ENCODE data around the gene SLC6A8. TPM values are rescaled to one million over a fixed set of nuclear protein-coding genes. Genes with fewer than 3 reads are reported as not detected.
A peak's percentile ranks its signal among the peaks of the same experiment; 100 is the strongest.

SLC6A8 gene
- 0.08 TPM for polyA plus RNA-seq

DNA sequence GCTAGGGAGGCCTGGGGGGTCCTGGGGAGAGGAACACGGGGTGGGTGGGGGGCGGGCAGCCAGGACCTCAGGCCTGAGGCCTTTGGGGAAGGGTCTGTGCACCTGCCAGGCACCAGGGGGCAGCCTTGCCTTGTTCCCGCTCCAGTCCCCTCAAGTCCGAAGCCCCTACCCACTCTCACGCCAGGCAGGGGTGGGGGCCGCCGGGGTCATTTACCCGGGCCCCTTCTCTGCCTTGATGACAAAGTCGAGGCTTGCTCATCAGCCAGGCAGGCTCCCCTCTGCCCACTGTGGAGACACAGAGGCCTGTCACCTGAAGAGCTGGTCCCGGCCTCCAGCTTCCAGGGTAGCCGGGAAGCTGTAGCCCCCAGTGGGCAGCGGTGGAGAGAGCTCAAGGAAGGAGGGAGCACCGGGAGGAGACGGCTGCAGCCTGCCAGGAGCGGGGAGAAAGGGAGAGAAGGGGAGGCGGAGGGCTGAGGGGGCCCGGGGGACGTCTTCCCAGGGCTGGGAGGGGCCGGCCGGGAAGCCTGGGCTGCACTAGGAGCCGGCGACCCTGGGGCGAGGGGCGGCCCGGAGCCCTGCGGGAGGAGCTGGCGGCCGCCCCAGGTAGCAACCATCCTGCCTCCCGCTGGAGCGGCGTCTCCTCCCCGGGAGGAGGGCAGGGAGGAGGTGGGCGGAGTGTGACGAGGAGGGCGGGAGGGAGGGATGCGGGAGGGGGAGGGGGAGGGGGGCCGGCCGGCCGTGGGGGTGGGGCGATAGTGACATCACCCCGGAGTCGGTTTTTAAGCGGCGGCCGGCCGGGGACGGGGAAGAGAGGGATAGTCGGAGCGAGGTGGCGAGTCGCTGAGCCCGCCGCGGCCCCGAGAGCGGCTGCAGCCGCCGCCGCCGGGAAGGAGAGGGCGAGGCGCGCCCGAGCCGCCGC lies at the start of gene SLC6A8:
SLC6A8 (plus strand) TSS at position 806 of the 919 bp plus-strand sequence. CDS start 649 bp downstream, outside the sequence.
- H3K27me3 Mint-ChIP-seq = peaks cover 4% of the 10 kb centered on the region
- no peaks in the 10 kb centered on the region for H3K9me3 Mint-ChIP-seq
- peak within 1 kb of the TSS; percentile 65 to 80 (median 79) for H3K4me3 Mint-ChIP-seq
- no peaks in the 10 kb centered on the region for H3K4me1 Mint-ChIP-seq
- H3K36me3 Mint-ChIP-seq = no peaks in the 10 kb centered on the region
- H3K27ac Mint-ChIP-seq = peak within 1 kb of the TSS in 1 of 3 donors; percentile 39

DNA sequence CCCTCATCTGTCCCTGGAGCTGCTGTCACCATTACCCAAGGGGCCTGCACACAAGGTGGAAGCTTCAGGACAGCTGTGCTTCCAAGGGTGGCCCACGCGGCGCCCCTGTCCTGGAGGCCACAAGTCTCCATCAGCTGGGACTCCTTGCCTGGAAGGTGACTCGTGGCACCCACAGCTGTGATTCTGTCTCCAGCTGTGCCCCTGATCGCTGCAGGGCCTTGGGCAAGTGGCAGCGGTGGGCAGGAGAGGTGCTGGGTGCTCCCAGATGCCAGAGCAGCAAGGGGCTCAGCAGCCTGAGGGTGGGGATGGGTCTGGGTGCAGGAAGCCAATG lies 49.7 kb upstream of the SLC6A8 start:
- Mint-ChIP-seq H3K4me3 (no peak overlapping the region), H3K4me1 (peaks cover 0 to 4% (median 0%) of the 10 kb centered on the region in 3 donors), H3K36me3 (no peaks in the 10 kb centered on the region), H3K9me3 (no peaks in the 10 kb centered on the region), H3K27me3 (peaks cover 19% of the 10 kb centered on the region), H3K27ac (no peak overlapping the region)

DNA sequence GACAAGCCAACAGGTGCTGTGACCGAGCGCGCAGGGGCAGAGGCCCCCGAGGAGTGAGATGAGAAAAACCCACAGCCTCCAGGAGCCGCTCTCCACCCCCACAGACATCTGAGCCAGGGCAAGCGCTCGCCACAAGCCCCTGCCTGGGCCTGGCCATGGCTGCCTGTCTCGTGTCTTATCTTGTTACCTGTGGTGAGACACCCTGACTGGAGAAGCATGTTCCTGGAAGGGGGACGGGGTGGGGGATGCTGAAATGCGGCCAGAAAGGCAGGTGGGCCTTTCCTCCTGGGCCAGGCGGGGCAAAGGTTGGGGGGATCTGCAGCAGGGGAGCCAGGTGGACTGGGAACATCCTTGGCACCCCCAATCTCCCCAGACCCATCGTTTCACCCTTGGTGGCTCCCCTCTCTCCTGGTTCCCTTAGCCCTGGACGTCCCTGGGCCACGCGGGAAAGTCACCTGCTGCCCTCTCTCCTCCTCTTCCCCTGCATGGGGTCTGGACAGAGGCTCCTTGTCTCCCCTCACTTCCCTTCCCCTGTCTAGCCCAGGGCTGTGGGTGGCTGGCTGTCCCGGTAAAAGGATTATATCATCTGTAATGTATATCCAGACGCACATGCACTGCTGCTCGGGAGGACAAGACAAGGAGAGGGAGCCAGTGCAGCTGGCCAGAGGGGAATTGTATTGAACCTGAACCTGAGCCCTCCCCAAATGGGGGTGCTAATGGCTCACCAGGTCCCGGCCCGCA lies 49.1 kb upstream of the SLC6A8 start:
- Mint-ChIP-seq H3K27ac (no peak overlapping the region), H3K27me3 (peaks cover 22% of the 10 kb centered on the region), H3K4me3 (no peak overlapping the region), H3K4me1 (peaks cover 0 to 6% (median 0%) of the 10 kb centered on the region in 3 donors), H3K9me3 (no peaks in the 10 kb centered on the region), H3K36me3 (no peaks in the 10 kb centered on the region)

DNA sequence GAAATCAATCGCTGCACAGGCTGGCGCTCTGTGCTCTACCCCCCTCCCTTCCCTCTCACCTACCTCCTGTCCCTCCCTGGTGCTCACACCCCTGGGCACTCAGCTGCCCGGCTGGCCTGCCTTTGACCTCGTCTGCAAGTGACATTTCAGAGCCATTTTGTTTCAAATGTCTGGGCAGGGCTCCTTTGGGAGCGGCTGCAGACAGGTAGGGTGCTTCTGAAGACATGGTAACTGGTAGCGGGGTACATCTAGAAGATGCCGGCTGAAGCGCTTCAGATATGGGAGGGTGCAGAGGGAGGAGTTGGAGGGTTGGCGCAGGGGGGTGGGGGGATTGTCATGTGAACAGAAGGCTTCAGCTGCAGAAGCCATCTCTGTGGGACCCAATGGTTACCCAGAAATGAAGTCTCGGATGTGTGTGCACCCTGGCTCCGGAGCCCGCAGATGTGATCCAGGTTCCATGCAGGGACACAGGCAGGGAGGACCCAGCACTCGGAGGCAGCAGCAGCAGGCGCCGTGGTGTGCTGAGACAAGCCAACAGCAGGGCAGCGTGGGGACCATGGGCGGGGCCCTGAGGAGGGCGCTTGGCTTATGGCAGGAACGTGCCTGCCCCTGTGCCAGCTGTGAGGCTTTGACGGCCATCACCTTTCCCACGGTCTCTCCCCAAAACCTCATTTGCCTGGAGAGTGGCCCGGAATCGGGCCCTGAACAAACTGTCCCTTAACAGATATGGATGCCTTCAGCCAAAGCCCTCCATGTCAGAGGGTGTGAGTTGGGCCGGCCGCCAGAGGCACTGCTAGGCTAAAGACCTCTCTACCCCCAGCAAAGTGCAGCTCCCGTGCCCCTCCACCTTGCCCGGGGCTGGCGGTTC lies 48.3 kb upstream of the SLC6A8 start:
- H3K27ac Mint-ChIP-seq = no peak overlapping the region
- H3K4me1 Mint-ChIP-seq = peaks cover 0 to 6% (median 0%) of the 10 kb centered on the region in 3 donors
- H3K36me3 Mint-ChIP-seq = no peaks in the 10 kb centered on the region
- H3K9me3 Mint-ChIP-seq = no peaks in the 10 kb centered on the region
- peaks cover 23% of the 10 kb centered on the region for H3K27me3 Mint-ChIP-seq
- H3K4me3 Mint-ChIP-seq = peak overlapping the region in 1 of 4 donors; percentile 60

DNA sequence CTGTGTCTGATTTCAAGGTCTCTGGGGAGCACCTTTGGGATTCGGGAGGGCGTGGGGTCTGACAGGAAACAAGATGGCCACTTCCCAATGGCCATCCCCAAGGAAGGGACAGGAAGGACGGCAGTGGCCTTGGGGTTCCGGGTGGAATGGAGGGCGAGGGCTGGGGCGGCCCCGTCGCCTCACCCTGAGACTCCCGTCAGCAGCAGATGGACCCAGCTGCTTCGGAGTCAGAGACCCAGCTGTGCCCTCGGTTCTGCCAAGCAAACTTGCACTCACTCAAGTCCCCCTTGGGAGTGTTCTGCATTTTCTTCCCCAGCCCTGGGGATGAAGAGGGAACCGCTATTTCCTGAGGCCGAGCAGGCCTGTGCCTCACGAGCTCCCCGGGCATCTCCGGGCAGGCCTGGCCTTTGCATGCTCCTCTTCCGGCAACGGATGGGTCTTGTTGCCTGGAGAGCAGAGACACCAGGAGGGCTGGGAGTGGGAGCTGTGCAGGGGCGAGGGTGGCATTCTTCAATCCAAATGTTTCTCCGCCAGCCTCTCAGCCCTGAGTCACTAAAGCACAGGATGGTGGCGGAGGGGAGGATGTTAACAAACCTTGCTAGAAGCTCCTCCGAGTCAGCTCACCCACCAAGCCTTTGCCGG lies 47.6 kb upstream of the SLC6A8 start:
- peaks cover 0 to 4% (median 0%) of the 10 kb centered on the region in 3 donors for H3K4me1 Mint-ChIP-seq
- H3K4me3 Mint-ChIP-seq = no peak overlapping the region
- no peak overlapping the region for H3K27ac Mint-ChIP-seq
- H3K27me3 Mint-ChIP-seq = peaks cover 18% of the 10 kb centered on the region
- no peaks in the 10 kb centered on the region for H3K9me3 Mint-ChIP-seq
- no peaks in the 10 kb centered on the region for H3K36me3 Mint-ChIP-seq

DNA sequence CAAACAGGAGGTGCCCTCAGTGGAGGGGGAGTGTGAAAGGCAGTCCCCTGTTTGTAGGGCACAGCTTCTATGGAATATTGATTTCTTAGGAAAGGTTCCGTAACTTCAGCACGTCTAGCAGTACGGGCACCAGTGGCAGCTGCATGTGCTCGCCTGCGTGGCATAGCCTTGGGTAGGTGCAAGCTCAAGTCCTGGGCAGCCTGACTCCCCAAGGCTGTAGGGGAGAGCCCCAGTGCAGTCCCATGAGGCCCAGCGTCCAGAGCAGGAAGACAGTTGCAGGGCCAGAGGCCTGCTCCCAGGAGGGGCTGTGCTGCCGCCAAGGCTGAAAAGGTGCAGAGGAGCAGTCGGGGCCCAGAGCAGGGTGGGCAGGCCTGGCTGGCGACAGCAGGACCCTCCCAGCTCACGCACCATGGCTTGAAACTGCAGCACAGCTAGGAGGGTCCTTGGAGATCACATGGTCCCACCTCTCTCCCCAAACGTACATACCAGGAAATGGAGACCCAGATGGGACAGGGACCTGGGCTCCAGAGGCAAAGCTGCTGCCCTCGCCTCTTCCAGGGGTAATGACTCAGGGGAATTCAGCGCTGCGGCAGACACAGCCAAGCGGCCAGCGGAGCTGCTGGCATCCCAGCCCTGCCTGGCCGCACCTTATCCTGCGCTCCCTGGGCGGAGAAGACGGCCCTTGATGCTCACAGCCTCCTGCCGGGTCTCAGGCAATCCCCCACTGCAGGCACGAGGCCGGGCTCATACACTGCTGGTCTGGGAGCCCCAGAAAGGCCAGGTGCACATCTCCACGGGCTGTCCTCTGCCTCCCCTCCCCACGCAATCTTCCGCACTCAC lies 46.8 kb upstream of the SLC6A8 start:
- Mint-ChIP-seq H3K4me1 (peaks cover 0 to 2% (median 0%) of the 10 kb centered on the region in 3 donors), H3K27me3 (peaks cover 21% of the 10 kb centered on the region), H3K4me3 (peak overlapping the region in 1 of 4 donors; percentile 76), H3K27ac (peak overlapping the region in 1 of 3 donors; percentile 53), H3K9me3 (no peaks in the 10 kb centered on the region), H3K36me3 (no peaks in the 10 kb centered on the region)

DNA sequence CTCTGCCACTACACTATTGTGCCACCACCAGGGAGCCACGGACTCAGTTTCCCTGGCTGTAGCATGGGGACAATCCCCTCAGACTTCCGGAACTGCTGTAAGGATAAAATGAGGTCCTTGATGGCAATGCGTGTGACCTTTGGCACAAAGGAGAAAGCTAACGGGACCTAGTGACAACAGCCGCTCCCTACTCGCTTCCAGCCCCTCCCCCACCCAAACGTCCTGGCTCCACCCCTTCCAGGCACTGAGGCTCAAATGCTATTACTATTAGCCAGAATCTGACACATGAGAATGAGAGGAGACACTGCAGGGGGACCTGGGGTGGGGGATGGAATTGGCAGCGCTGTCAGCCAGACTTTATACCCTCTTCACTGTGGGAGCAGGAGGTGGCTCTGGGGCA lies 46.1 kb upstream of the SLC6A8 start:
- H3K4me1 Mint-ChIP-seq = peaks cover 0 to 2% (median 0%) of the 10 kb centered on the region in 3 donors
- H3K4me3 Mint-ChIP-seq = peak overlapping the region in 2 of 4 donors; percentile 39 to 76
- H3K27ac Mint-ChIP-seq = no peak overlapping the region
- H3K36me3 Mint-ChIP-seq = no peaks in the 10 kb centered on the region
- H3K27me3 Mint-ChIP-seq = peaks cover 23% of the 10 kb centered on the region
- no peaks in the 10 kb centered on the region for H3K9me3 Mint-ChIP-seq

DNA sequence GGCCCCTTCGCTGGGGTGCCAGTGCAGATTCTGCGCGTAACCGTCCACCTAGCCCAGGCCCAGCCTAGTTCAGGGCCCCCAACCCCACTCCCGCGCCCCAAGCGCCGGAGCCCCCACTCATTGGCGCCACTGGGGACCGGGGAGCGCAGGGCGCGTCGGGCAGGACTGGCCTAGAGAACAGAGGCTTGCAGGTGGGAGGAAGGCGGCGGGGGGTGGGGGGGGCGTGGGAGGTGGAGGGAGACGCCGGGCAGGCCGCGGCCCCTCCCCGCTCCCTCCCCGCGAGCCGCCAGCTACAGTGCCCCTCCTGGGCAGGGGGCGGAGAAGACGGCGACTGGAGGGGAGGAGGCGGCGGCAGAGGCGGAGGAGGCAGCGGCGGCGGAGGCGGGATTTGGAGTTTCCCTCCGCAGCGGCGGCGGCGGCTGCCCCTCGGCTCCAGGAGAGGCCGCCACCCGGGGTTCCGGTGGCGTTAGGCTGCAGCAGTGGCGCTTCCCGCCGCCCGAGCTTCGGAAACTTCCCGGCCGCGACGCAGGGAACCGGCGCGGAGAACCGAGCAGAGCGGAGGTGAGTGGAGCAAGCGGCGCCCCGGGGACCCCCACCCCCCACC lies 45.6 kb upstream of the SLC6A8 start:
- Mint-ChIP-seq H3K27ac (peak overlapping the region in 1 of 3 donors; percentile 92), H3K4me3 (no peak overlapping the region), H3K9me3 (no peaks in the 10 kb centered on the region), H3K27me3 (peaks cover 23% of the 10 kb centered on the region), H3K4me1 (peaks cover 0 to 2% (median 0%) of the 10 kb centered on the region in 3 donors), H3K36me3 (no peaks in the 10 kb centered on the region)

DNA sequence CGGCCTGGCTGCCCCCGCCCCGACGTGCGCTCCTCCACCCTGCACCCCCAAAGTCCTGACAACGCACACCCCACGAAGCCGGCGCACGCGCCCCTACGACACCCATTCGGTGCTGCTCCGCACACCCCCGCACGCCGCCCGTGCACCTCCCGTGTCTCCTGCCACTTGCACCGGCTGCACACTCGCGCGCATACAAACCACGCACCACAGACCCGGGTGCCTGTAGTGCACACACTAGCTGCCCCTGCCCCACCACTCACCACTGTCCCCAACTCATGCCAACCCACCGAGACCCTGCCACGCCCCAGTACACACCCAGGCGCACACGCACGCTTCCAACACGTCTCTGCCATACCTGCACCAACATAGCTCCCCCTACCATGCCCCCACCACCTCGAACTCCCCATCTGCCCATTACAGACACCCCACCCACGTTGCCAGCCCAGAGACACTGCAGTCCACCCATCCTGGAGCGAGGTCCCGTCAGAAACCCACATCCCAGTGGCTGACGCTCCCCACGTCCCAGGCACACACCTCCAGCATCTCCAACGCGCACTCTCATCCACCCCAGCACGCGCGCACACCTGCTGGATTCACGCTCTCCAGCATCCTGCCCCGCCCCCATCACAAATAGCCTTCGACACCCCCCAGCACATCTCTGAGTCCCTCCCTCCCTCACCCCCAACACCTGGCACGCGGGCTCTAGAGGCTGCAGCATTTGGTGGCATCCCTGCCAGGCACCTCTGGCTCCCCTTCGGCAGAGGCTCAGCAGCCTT lies 44.9 kb upstream of the SLC6A8 start:
- Mint-ChIP-seq H3K9me3 (no peaks in the 10 kb centered on the region), H3K4me3 (peak overlapping the region in 2 of 4 donors; percentile 55 to 68), H3K36me3 (no peaks in the 10 kb centered on the region), H3K27me3 (peaks cover 23% of the 10 kb centered on the region), H3K27ac (peak overlapping the region in 1 of 3 donors; percentile 92), H3K4me1 (peaks cover 0 to 2% (median 0%) of the 10 kb centered on the region in 3 donors)

DNA sequence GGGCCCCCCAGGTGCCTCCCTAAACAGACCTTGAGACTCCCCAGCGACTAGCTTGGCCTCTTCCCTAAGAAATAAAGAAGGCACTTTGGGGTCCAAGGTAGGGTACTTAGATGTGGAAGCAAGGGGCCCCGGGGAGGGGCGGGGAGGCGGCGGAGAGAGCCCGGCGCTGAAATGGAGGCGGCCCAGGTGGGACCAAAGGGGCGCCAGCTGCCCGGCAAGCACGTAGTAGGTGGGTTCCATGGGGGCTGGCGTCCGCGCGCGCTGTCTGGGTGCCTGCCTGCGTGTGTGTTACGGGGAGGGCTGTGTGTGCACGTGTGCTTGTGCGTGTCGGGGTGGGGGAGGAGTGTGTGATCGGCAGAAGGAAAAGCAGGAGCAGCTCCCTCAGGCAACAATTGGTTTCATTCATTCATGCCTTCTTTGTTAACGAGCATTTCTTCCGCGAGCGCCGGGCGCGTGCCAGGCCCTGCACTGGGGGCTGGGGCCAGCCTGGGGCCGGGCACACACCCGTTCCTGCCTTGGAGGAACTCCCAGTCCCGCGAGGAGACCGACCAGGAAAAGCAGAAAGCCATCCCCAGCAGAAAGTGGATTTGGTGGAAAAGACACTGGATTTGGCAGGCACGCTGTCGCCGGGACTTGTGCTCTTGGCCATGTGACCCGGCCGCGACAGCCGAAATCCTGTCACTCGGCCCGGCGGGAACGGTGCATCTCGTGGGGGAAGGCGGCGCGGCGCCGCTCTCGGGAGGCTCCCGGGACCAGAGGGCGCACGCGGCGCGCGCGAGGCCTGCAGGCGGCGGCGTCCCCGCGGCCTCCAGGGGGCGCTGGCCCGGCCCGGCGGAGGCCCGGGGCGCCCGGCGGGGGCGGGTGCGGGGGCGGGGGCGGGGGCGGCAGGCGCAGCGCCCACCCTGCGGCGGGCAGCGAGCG lies 44.0 kb upstream of the SLC6A8 start:
- no peak overlapping the region for H3K27ac Mint-ChIP-seq
- peaks cover 23% of the 10 kb centered on the region for H3K27me3 Mint-ChIP-seq
- no peaks in the 10 kb centered on the region for H3K36me3 Mint-ChIP-seq
- H3K4me3 Mint-ChIP-seq = peak overlapping the region in 2 of 4 donors; percentile 76 to 78
- H3K9me3 Mint-ChIP-seq = no peaks in the 10 kb centered on the region
- H3K4me1 Mint-ChIP-seq = peaks cover 0 to 2% (median 0%) of the 10 kb centered on the region in 3 donors

DNA sequence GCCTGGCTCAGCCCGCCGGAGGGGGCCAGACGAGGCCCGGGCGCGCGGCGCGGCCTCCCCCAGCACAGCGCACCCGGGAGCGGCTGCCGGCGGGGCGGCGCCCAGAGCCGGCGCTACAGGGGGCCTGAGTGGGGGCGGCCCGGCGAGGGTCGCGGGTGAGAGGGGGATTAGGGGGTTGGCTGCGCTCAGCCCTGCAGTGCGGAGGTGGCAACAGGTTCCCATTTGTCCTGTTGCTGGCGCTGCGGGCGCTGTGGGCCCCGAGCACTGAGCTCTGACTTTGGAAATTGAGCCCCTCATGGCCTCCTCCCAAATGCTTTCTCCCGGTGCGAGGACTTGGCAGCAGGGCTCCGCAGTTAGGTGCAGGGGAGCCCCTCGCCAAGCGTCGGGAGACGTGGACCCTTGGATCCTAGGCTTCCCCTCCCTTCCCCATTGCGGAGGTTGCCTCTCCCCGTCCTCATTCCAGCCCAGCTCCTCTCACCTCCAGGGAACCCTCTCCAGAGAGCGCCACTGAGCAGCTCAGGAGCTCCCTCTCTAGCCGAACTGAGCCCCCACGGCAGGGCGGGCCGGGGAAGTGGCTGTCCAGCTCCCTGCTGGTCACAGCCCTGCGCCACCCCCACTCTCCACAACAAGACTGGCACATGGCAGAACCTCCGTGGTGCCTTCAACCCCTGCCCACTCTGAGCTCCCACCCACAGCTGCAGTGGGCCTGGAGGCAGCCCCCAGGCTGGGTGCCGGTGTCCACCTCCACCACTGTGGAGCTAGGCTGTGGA lies 43.2 kb upstream of the SLC6A8 start:
- H3K4me3 Mint-ChIP-seq = peak overlapping the region in 1 of 4 donors; percentile 72
- H3K27ac Mint-ChIP-seq = peak overlapping the region in 1 of 3 donors; percentile 16
- H3K27me3 Mint-ChIP-seq = peaks cover 23% of the 10 kb centered on the region
- H3K4me1 Mint-ChIP-seq = peaks cover 0 to 2% (median 0%) of the 10 kb centered on the region in 3 donors
- no peaks in the 10 kb centered on the region for H3K9me3 Mint-ChIP-seq
- no peaks in the 10 kb centered on the region for H3K36me3 Mint-ChIP-seq

All from IgD-negative memory B cell (primary cell).